K562 (cell line): ENCODE data around the gene PCDH8. TPM values are rescaled to one million over a fixed set of nuclear protein-coding genes. Genes with fewer than 3 reads are reported as not detected.
"Not testable (repeated sequence)": the region's sequence is repeated elsewhere in the genome, so short reads cannot be mapped to it uniquely, and the experiment has no call there.

Experiments used
- ATAC-seq: fragments of 200-7000 bp; cut with Tn5 transposase; 3 replicates; pipeline ENCODE4 v1.9.1; 2020; ENCODE audit warnings: moderate library complexity
- BruUV-seq: library from RNA; stranded (reverse); fragments of 400-500 nt; replicated peaks from 2 replicates; lab custom pipeline; 2021; lab: Mats Ljungman, UMichigan
- CTCF ChIA-PET: fragments of 300-600 bp; formaldehyde crosslinking; extraction: SDS; loops from one replicate; lab custom pipeline; 2021; ENCODE audit warnings: low intra/inter-chr PET ratio; lab: Yijun Ruan, JAX
- POLR2A ChIA-PET: fragments of 300-600, 350-650 bp; sonication (Branson Sonifier 250); formaldehyde crosslinking; extraction: SDS; loops from one replicate; lab custom pipeline; 2021; ENCODE audit warnings: antibody characterized with exemption, inconsistent platforms; lab: Yijun Ruan, JAX
- DNase-seq, 4 experiments: peaks; one replicate each; pipeline versions ENCODE4 v3.0.0 to v3.0.0-alpha.2; 2011 to 2018; ENCODE audit warnings: low spot score in 3 of 4, mixed read lengths in 3 of 4; ENCODE audit errors: extremely low read depth in 1 of 4
- FAIRE-seq: peaks from 2 replicates; lab custom pipeline; 2011; peaks lifted over from hg19 to GRCh38; lab: Jason Lieb, UNC
- H2AFZ ChIP-seq: 2 replicates; pipeline ENCODE4 v1.6.0; 2011; ENCODE audit warnings: low read depth, low read length, control low read depth, inconsistent platforms
- H3K27ac ChIP-seq: fragments of 200-600 bp; 3 replicates; pipeline ENCODE4 v1.8.0; 2011; ENCODE audit warnings: low read depth, mild to moderate bottlenecking, control low read depth, inconsistent platforms, low read length, moderate library complexity, mixed read lengths; ENCODE audit errors: extremely low read depth
- H3K27me3 ChIP-seq, 2 experiments: fragments of 300-600 bp in 1 of 2; 2 replicates in 1 of 2; 3 replicates in 1 of 2; pipeline versions ENCODE4 v1.6.0 to v1.8.0; 2011; ENCODE audit warnings: inconsistent platforms in 2 of 2, low read length in 2 of 2, mild to moderate bottlenecking in 1 of 2, mixed read lengths in 1 of 2, moderate library complexity in 1 of 2; ENCODE audit not compliant: control insufficient read depth in 2 of 2, insufficient read depth in 2 of 2
- H3K36me3 ChIP-seq: fragments of 300-600 bp; 3 replicates; pipeline ENCODE4 v1.8.0; 2011; ENCODE audit warnings: mild to moderate bottlenecking, low read length, inconsistent platforms; ENCODE audit not compliant: control insufficient read depth, insufficient read depth
- H3K4me1 ChIP-seq, 2 experiments: fragments of 200-600 bp in 1 of 2; replicated peaks in 1 of 2; 2 replicates in 1 of 2; 3 replicates in 1 of 2; pipeline versions ENCODE4 v1.5.1 to v1.8.0; 2011; ENCODE audit warnings: inconsistent platforms in 2 of 2, low read length in 2 of 2, mild to moderate bottlenecking in 1 of 2, mixed read lengths in 1 of 2, moderate library complexity in 1 of 2; ENCODE audit not compliant: control insufficient read depth in 2 of 2, insufficient read depth in 2 of 2
- H3K4me2 ChIP-seq: 2 replicates; pipeline ENCODE4 v1.6.1; 2011; ENCODE audit warnings: low read length, control low read depth, inconsistent platforms, mixed read lengths; ENCODE audit not compliant: insufficient read depth
- H3K4me3 ChIP-seq: fragments of 200-600 bp; sonication (generic), shearing (Covaris generic); 2 replicates; pipeline ENCODE4 v1.5.1; 2016; ENCODE audit warnings: control low read depth, inconsistent platforms
- H3K79me2 ChIP-seq: fragments of 200-600 bp; 3 replicates; pipeline ENCODE4 v1.8.0; 2011; ENCODE audit warnings: low read length, inconsistent platforms; ENCODE audit not compliant: control insufficient read depth, insufficient read depth
- H3K9ac ChIP-seq, 2 experiments: 2 replicates each; pipeline versions ENCODE4 v1.6.0 to v1.6.1; 2011; ENCODE audit warnings: low read depth in 2 of 2, low read length in 2 of 2, control low read depth in 1 of 2, inconsistent platforms in 1 of 2, mild to moderate bottlenecking in 1 of 2, mixed read lengths in 1 of 2; ENCODE audit not compliant: insufficient read depth in 1 of 2
- H3K9me1 ChIP-seq: one replicate; pipeline ENCODE4 v1.6.0; 2011; ENCODE audit warnings: inconsistent platforms, mild to moderate bottlenecking, low read length, moderate library complexity; ENCODE audit not compliant: control insufficient read depth, insufficient read depth
- H3K9me3 ChIP-seq: replicated peaks from 2 replicates; pipeline ENCODE4 v1.5.1; 2011; ENCODE audit warnings: low read depth, low read length, inconsistent platforms; ENCODE audit not compliant: control insufficient read depth, insufficient read depth
- H4K20me1 ChIP-seq: replicated peaks from 2 replicates; pipeline ENCODE4 v1.6.1; 2011; ENCODE audit warnings: low read length, inconsistent platforms, mixed read lengths; ENCODE audit not compliant: control insufficient read depth, insufficient read depth
- MCM3 ChIP-seq: fragments of 450-650 bp; IDR thresholded peaks from 2 replicates; pipeline ENCODE4 v1.6.1; 2016
- NKRF ChIP-seq: fragments of 450-650 bp; IDR thresholded peaks from 2 replicates; pipeline ENCODE4 v1.6.1; 2016; ENCODE audit warnings: borderline replicate concordance
- WGBS: fragments of 100-300 bp; shearing (Covaris generic); methylation state at CpG from one replicate; pipeline ENCODE4 v1.1.6; 2016; ENCODE audit warnings: low coverage, mixed read lengths; ENCODE audit not compliant: insufficient coverage; ENCODE audit errors: missing lambda C conversion rate; 5-methylcytosine and 5-hydroxymethylcytosine counted together
- in situ Hi-C: fragments of 300-500 bp; cut with MboI; formaldehyde crosslinking; loops from 4 replicates; pipeline ENCODE4 v1.15.0; 2018; ENCODE audit warnings: inconsistent platforms, mixed read lengths
- intact Hi-C: fragments of 100-400 bp; cut with micrococcal nuclease; formaldehyde crosslinking; loops from 2 replicates; pipeline ENCODE4 v1.14.2; 2022
- polyA plus RNA-seq, 8 experiments: library from polyadenylated mRNA; depleted of rRNA in 4 of 8; stranded (reverse) in 5 of 8; unstranded in 3 of 8; fragments of >200 nt; fragmentation: Nextera tagmentation in 2 of 8; fragmentation: Illumina TruSeq in 1 of 8; extraction: Ambion mirVana in 2 of 8; extraction: Trizol in 1 of 8; gene quantifications; 2 replicates each; pipeline versions ENCODE4 v1.2.1 to v1.2.3, GENCODE V29; 2011 to 2014; ENCODE audit warnings: inconsistent platforms in 1 of 8, missing spikeins in 1 of 8
- total RNA-seq, 7 experiments: library from RNA; depleted of rRNA in 6 of 7; stranded (reverse); fragments of >200 nt in 6 of 7; fragmentation: Illumina TruSeq in 2 of 7; extraction: Trizol in 2 of 7; gene quantifications; 2 replicates each; pipeline versions ENCODE4 v1.2.1 to v1.2.3, GENCODE V29; 2011 to 2021; ENCODE audit warnings: low replicate concordance in 1 of 7

Gene PCDH8
- total and polyA plus RNA-seq, 9 of the 15 experiments (the other 6 are each of a cell fraction or from before 2014, with no cell fraction given): not detected

DNA sequence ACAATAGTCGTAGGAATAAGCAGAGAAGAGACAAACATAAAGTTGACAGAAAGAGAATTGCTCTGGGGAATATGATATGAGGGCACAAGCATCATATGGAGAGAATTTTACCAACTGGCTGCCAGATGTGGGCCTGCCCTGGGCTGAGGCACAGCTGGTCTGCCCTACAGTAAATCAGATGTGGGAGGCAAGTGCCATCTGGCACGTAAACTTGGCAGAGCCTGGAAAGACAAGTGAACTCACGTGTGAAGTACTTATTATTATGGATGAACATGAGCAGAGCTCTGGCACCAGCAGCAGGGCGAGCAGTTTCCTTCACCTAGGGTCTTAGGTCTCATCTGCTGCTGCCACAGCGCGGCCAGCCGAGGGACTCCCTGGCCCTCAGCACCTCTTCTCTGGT lies 20.6 kb downstream of the PCDH8 start (continued):
- no peak for TF ChIP-seq NKRF
- no peak for TF ChIP-seq MCM3

GRCh38 chr13:52817886-52818285 lies 30.6 kb downstream of the PCDH8 start:
- WGBS: no CpG with 5 or more reads among the region's 29 CpGs
- CTCF ChIA-PET, H3K4me1 ChIP-seq, intact Hi-C loops, DNase-seq, H3K9ac ChIP-seq, H4K20me1 ChIP-seq, H3K4me2 ChIP-seq, H3K27ac ChIP-seq, ATAC-seq, H3K9me1 ChIP-seq, H2AFZ ChIP-seq, POLR2A ChIA-PET, H3K9me3 ChIP-seq, H3K36me3 ChIP-seq, in situ Hi-C loops, H3K27me3 ChIP-seq, FAIRE-seq, H3K79me2 ChIP-seq, H3K4me3 ChIP-seq, BruUV-seq: not testable (repeated sequence)
